AG04450 (cell line): Measurements from ENCODE around the gene CELA2B. TPM values are rescaled to one million over a fixed set of nuclear protein-coding genes. Genes with fewer than 3 reads are reported as not detected.
"Not testable (repeated sequence)": the region's sequence is repeated elsewhere in the genome, so short reads cannot be mapped to it uniquely, and the experiment has no call there.

ENCODE experiments used
- CTCF ChIA-PET: fragments of 300-600, 350-600 bp; formaldehyde crosslinking; extraction: SDS; loops from one replicate; lab custom pipeline; 2022; ENCODE audit warnings: antibody characterized with exemption, inconsistent platforms; lab: Charles Lee
- POLR2A ChIA-PET: fragments of 350-600 bp; formaldehyde crosslinking; extraction: SDS; loops from one replicate; lab custom pipeline; 2021; ENCODE audit warnings: antibody characterized with exemption, inconsistent platforms; lab: Yijun Ruan, JAX
- DNase-seq: peaks from one replicate; pipeline ENCODE4 v3.0.0-alpha.2; 2011; ENCODE audit warnings: low read depth, low spot score
- H3K27ac ChIP-seq: one replicate; pipeline ENCODE4 v1.5.1; 2012; ENCODE audit warnings: low read depth, low read length, control low read depth
- H3K27me3 ChIP-seq: one replicate; pipeline ENCODE4 v1.6.0; 2012; ENCODE audit warnings: low read length; ENCODE audit not compliant: control insufficient read depth, insufficient read depth
- H3K4me3 ChIP-seq: 2 replicates; pipeline ENCODE4 v1.5.1; 2011; ENCODE audit warnings: mild to moderate bottlenecking, low read depth, low read length, control low read depth
- H3K9me3 ChIP-seq: 2 replicates; pipeline ENCODE4 v1.5.1; 2012; ENCODE audit warnings: low read length; ENCODE audit not compliant: control insufficient read depth, insufficient read depth
- CTCF ChIP-seq: IDR thresholded peaks from 2 replicates; pipeline ENCODE4 v1.5.1; 2011; ENCODE audit warnings: low read depth, low read length, control low read depth, inconsistent platforms
- polyA plus RNA-seq: library from polyadenylated mRNA; depleted of rRNA; stranded (reverse); fragments of >200 nt; gene quantifications from 2 replicates; pipeline ENCODE4 v1.2.3, GENCODE V29; 2011

Gene CELA2B
- polyA plus RNA-seq, 1 experiment, result not detected

DNA sequence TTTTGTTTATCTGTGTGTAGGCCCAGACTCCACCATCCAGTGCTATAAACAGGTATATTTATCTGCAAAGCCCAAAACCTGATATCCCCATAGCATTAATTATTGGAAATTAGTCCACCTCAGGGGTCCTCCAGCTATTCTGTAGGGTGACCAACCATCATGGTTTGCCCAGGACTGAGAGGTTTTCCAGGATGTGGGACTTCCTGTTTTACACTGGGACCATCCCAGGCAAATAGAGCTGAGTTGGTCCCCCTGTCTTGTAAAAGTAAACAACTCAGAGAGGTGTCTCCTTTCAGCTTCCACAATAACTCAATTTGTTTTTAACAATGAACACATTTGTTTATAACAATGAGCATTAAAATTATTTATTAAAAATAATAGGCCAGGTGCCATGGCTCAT lies 7.8 kb upstream of the CELA2B start:
- no peak for DNase-seq
- TF ChIP-seq CTCF, result no peak
- Histone ChIP-seq H3K27me3 (peaks cover 3% of the 10 kb centered on the region), H3K9me3 (no peaks in the 10 kb centered on the region; the same call in 1 of the 2 replicates), H3K27ac (no peak overlapping the region), H3K4me3 (no peak overlapping the region)
- ChIA-PET POLR2A (no interaction called here), CTCF (no interaction called here)

DNA sequence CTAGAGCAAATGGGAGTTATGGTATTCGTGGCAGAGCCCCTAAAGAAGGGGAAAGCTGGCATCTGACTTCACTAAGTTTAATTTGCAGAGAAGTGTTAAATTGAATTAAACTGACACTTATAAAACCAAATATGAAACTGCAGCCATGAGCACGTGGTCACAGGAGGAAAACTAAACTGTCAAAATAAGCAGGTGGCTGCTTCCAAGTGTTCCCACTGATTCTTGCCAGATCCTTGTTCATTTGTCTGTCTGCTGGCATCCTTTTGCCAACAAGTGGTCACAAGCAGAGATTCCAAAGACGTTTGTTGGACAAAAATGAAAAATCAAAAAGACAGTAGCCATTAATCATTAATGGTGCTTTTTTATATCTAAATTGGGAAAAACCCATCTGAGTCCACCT lies 6.5 kb upstream of the CELA2B start:
- Histone ChIP-seq H3K9me3 (no peaks in the 10 kb centered on the region; the same call in 1 of the 2 replicates), H3K27me3 (peaks cover 3% of the 10 kb centered on the region), H3K4me3 (no peak overlapping the region), H3K27ac (no peak overlapping the region)
- DNase-seq, result no peak
- TF ChIP-seq CTCF, result no peak
- CTCF ChIA-PET, result no interaction called here
- POLR2A ChIA-PET, result no interaction called here

DNA sequence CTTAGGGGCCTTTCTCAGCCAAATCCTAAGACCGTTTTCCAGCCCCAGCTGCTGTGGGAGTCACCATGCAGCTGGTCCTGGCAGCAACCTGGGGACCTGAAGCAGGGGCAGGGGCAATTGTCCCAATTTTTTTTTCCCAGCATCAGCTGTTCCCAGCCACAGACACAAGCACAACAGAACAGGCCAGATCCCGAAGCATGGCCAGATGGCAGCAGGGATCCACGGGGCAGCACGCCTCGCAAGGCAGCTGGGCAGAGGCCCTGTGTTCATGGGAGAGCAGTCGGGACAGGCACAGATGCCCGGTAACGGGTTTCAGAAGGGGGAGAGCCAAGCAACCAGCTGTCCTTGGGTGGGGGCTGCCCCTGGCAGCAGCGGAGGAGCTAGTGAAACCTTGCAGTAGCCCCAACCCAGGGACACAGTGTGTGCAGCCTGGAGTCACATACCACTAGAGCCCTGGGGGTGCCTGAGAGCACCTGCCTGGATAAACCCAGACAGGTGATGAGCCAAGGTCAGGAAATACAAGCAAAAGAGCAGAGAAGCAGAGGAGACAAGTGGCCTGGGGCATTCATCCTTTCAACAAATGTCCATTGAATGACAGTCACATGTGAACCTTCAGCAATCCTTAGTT lies 6.0 kb upstream of the CELA2B start:
- H3K27ac ChIP-seq, CTCF ChIA-PET, DNase-seq, H3K9me3 ChIP-seq, H3K4me3 ChIP-seq, POLR2A ChIA-PET, H3K27me3 ChIP-seq: not testable (repeated sequence)

- CTCF ChIA-PET, H3K4me3 ChIP-seq, POLR2A ChIA-PET, H3K9me3 ChIP-seq, H3K27ac ChIP-seq, DNase-seq, H3K27me3 ChIP-seq: not testable (repeated sequence)
Measured at GRCh38 chr1:15471067-15471466, 4.8 kb upstream of the CELA2B start.

GRCh38 chr1:15471723-15472122 lies 4.2 kb upstream of the CELA2B start:
- H3K9me3 ChIP-seq, CTCF ChIA-PET, H3K27me3 ChIP-seq, H3K27ac ChIP-seq, DNase-seq, H3K4me3 ChIP-seq: not testable (repeated sequence)
- POLR2A ChIA-PET, result interaction anchor here (0.6 kb wide), 1 partner anchor 137 kb away, joined by 7 read pairs; no protein-coding TSS in a partner anchor

GRCh38 chr1:15472587-15472986 lies 3.3 kb upstream of the CELA2B start:
- POLR2A ChIA-PET, result no interaction called here

More at GRCh38 chr1:15472587-15472986, 3.3 kb upstream of the CELA2B start:
- Histone ChIP-seq H3K9me3 (no peaks in the 10 kb centered on the region; the same call in 1 of the 2 replicates), H3K4me3 (no peak overlapping the region), H3K27ac (no peak overlapping the region), H3K27me3 (peaks cover 3% of the 10 kb centered on the region)
- CTCF ChIA-PET, result no interaction called here
- no peak for DNase-seq
- no peak for TF ChIP-seq CTCF
